ENCODE measurements around the gene SAFB. TPM values are rescaled to one million over a fixed set of nuclear protein-coding genes. Genes with fewer than 3 reads are reported as not detected.
A peak's percentile ranks its signal among the peaks of the same experiment; 100 is the strongest.

SAFB gene
- total and polyA plus RNA-seq, 2 of the 13 experiments (the other 11 are each of a cell fraction or from before 2014, with no cell fraction given), result 21.0 to 28.4 TPM

- H3K27me3 ChIP-seq (ENCODE audit: control insufficient read depth in 1 of 2, insufficient read depth in 2 of 2, low read length in 2 of 2), result peaks cover 0 to 1% of the 10 kb centered on the region in 2 experiments; a peak in 2 of 5 replicates
- no peak overlapping the region for H3K4me2 ChIP-seq (ENCODE audit: low read depth, low read length)
- peaks cover 79% of the 10 kb centered on the region for H4K20me1 ChIP-seq (ENCODE audit: insufficient read depth, low read length)
- BruUV-seq (replicated peaks), result no TSS peak
- H3K9ac ChIP-seq (ENCODE audit: insufficient read depth, low read depth, low read length), result no peak overlapping the region
- H3K4me3 ChIP-seq (replicated peaks in 1 of 3; ENCODE audit: insufficient read depth in 1 of 3, low read depth in 2 of 3, low read length in 3 of 3), result no peak overlapping the region
- intact Hi-C loops (cut with micrococcal nuclease; ENCODE audit: unreplicated experiment), result no loop called here
- H3K9me3 ChIP-seq (ENCODE audit: low read length), result no peaks in the 10 kb centered on the region
- in situ Hi-C loops (cut with HindIII; ENCODE audit: extremely low pct_ligation_motif_present, low pct_unique_long_range_greater_than_20kb), result no loop called here
- H2AFZ ChIP-seq (ENCODE audit: low read length), result no peak overlapping the region
- H3K4me1 ChIP-seq (ENCODE audit: insufficient read depth, low read length), result peaks cover 83% of the 10 kb centered on the region
- TF ChIP-seq ZNF770 (CRISPR knock-in tag; IDR thresholded peaks at IDR 0.05) (0 out of 2 replicates have a peak, but pooled peaks have one; percentile 20), ZNF460 (CRISPR knock-in tag; IDR thresholded peaks at IDR 0.05; ENCODE audit: borderline replicate concordance) (peak; percentile 89), CEBPG (CRISPR knock-in tag; IDR thresholded peaks at IDR 0.05) (peak; percentile 36; the same call in 1 of the 2 replicates), TP53 (CRISPR knock-in tag; conservative IDR thresholded peaks at IDR 0.05) (no peak), NPAS2 (CRISPR knock-in tag; IDR thresholded peaks at IDR 0.05; ENCODE audit: borderline replicate concordance) (no peak), NR2C2 (CRISPR knock-in tag; IDR thresholded peaks at IDR 0.05; ENCODE audit: borderline replicate concordance) (peak; percentile 36; the same call in 1 of the 2 replicates), NR2F6 (IDR thresholded peaks at IDR 0.05) (0 out of 2 replicates have a peak, but pooled peaks have one; percentile 14), NR2F6 (CRISPR knock-in tag; IDR thresholded peaks at IDR 0.05) (peak; percentile 28; the same call in 1 of the 2 replicates), ZNF331 (CRISPR knock-in tag; IDR thresholded peaks at IDR 0.05) (no peak)
- DNase-seq (ENCODE audit: low spot score) (no peak), FAIRE-seq (no peak), ATAC-seq (no peak)
- ChIA-PET POLR2A (interaction anchor here (0.7 to 1.1 kb wide), 2 partner anchors 13 to 1767 kb away, joined by 3 to 7 read pairs; no protein-coding TSS in a partner anchor), CTCF (ENCODE audit: low intra/inter-chr PET ratio, low total read pairs) (no interaction called here)
- peaks cover 18 to 72% of the 10 kb centered on the region in 2 experiments for H3K36me3 ChIP-seq (replicated peaks in 1 of 2; ENCODE audit: control insufficient read depth in 1 of 2, insufficient read depth in 2 of 2, low read length in 2 of 2)
- no peak overlapping the region for H3K27ac ChIP-seq (ENCODE audit: extremely low read length, insufficient read depth, low read length)
- peaks cover 95% of the 10 kb centered on the region for H3K79me2 ChIP-seq (ENCODE audit: insufficient read depth, low read length)
- WGBS (ENCODE audit: low lambda C conversion rate), result 89% methylated on average over 9 of the region's 9 CpGs
These were observed 6.1 kb downstream of the SAFB start for GRCh38 chr19:5628919-5629481.
